ENCODE measurements around the gene MYO1C.
"Not testable (repeated sequence)": the region's sequence is repeated elsewhere in the genome, so short reads cannot be mapped to it uniquely, and the experiment has no call there.

Gene MYO1C, protein sequence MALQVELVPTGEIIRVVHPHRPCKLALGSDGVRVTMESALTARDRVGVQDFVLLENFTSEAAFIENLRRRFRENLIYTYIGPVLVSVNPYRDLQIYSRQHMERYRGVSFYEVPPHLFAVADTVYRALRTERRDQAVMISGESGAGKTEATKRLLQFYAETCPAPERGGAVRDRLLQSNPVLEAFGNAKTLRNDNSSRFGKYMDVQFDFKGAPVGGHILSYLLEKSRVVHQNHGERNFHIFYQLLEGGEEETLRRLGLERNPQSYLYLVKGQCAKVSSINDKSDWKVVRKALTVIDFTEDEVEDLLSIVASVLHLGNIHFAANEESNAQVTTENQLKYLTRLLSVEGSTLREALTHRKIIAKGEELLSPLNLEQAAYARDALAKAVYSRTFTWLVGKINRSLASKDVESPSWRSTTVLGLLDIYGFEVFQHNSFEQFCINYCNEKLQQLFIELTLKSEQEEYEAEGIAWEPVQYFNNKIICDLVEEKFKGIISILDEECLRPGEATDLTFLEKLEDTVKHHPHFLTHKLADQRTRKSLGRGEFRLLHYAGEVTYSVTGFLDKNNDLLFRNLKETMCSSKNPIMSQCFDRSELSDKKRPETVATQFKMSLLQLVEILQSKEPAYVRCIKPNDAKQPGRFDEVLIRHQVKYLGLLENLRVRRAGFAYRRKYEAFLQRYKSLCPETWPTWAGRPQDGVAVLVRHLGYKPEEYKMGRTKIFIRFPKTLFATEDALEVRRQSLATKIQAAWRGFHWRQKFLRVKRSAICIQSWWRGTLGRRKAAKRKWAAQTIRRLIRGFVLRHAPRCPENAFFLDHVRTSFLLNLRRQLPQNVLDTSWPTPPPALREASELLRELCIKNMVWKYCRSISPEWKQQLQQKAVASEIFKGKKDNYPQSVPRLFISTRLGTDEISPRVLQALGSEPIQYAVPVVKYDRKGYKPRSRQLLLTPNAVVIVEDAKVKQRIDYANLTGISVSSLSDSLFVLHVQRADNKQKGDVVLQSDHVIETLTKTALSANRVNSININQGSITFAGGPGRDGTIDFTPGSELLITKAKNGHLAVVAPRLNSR

DNA sequence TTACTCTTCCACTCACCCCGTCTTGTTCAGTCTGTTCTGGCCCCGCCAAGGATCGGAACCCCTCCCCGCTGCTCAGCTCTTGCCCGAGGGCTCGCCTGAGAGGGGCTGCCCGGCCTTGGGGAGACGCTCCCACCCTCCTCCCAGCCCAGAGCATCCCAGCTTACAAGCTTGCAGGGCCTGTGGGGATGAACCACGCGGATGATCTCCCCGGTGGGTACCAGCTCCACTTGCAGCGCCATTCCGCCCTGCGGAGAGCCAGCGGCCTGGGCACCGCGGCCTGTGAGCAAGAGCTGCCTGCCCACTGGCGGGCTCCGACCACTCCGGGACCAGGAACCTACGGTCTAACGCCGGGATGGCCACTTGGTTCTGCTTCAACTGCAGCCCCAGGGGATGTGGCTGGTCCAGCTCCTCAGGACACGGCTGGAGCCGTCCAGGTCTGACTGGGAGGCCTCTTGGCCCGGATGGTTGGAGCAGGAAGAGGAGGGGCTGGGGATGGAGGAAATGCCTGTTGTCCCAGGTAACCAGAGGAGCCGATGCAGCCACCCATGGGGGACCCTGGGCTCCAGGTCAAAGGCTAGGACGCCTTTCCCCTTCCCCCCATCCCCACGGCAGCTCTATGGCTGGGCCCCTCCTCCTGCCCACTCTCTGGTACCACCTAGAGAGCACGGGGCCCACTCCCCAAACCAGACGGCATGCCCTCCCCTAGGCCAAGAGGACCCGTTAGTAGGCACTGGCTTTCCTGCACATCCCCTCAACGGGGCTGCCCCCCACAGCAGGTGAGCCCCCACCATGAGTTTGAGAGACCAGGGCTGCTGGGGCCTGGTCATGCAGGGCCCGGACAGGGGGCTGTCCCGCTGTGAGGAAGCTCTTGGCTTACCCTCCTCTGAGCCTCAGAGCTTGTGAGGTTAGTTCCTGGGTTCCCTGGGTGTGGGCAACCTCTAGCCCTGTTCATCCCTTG lies at the start of gene MYO1C:
Gene MYO1C, minus strand, starts transcription at position 438 of the 958 bp plus-strand sequence. Its CDS starts 199 bp downstream, at position 239.
- DNase-seq (ENCODE audit: low read depth in 2 of 2): no peak

DNA sequence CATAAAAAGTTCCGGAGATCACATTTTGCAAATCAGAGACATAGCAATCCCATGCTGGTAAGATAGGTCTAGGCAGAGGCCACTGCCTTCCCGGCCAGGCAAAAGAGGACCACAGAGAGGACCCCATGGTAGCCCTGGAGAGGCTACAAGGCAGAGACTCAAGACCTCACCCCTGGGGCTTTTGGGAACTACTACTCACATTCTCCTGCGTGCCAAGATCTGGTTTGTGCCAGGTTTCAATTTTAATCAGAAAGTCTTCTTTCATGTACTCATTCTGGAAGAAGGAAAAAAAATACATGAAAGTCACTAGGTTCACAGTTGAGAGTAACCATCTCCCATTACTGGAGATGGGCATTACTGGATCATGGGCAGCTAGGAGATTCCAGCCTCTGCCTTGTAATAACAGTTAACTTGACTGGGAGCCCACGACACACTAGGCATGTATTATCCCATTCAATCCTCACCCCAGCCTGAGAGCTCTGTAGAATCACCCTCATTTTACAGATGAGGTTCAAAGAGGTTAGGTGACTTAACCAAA lies 49.0 kb upstream of the MYO1C start:
- DNase-seq (ENCODE audit: low read depth in 2 of 2): no peak

DNA sequence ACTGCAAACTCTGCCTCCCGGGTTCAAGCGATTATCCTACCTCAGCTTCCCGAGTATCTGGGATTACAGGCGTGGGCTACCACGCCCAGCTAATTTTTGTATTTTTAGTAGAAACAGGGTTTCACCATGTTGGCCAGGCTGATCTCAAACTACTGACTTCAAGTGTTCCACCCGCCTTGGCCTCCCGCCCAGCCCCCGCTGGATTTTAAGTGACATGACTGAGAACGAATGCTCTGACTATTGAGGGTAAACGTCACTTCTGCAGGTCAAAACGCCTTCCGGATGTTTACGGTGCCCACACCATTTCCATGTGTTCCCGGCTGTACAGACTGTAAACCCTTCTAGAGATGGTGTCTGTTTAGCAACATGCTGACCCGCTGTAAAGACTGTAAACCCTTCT lies 47.3 kb upstream of the MYO1C start:
- no peak for DNase-seq (ENCODE audit: low read depth in 2 of 2)

DNA sequence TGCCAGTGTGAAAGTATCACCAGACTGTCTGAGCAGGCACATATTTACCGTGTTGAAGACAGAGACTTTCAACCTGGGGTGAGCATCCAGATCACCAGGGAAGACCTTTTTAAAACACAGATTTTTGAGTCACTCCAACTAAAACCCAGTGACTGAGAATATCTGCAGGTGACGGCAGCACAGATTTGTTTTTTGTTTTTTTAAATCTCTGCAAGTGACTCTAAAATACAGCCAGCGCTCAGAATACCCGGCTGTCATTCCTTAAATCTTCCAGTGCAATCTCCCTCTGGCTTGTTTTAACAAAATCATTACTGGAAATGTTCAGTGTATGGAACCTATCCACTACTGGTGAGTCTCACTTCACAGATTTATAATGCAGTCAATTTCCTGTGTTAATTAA lies 43.3 kb upstream of the MYO1C start:
- DNase-seq (ENCODE audit: low read depth in 2 of 2): no peak

DNA sequence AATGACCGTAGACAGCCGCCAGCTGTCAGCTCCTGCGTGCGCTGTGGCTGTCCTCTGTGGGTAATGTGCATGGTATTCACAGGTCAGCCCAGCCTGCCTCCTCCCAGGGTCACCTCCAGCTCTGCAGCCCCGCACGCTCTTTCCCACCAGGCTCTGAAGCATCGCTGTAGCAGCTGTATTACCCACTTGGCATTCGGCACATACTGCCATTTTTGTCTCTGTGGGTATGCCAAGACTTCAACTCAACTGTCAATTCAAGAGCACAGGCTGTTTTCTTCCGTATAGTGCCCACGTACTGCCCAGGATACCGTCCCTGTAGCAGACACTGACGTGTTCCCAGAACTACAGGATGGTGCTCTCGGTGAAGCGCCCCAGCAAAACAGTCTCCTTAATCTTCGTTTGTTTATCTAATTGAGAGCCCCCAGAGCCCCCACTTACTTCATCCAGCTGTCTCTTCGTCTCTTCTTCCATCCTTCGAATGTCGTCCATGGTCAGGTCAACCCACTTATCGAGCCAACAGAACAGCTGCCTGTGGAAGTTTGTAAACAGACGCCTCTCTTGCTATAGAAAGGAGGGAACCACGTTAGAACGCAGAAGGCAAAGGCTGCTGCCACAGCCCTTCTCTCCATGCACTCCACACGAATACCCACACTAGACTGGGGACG lies 41.3 kb upstream of the MYO1C start:
- no peak for DNase-seq (ENCODE audit: low read depth in 2 of 2)

DNA sequence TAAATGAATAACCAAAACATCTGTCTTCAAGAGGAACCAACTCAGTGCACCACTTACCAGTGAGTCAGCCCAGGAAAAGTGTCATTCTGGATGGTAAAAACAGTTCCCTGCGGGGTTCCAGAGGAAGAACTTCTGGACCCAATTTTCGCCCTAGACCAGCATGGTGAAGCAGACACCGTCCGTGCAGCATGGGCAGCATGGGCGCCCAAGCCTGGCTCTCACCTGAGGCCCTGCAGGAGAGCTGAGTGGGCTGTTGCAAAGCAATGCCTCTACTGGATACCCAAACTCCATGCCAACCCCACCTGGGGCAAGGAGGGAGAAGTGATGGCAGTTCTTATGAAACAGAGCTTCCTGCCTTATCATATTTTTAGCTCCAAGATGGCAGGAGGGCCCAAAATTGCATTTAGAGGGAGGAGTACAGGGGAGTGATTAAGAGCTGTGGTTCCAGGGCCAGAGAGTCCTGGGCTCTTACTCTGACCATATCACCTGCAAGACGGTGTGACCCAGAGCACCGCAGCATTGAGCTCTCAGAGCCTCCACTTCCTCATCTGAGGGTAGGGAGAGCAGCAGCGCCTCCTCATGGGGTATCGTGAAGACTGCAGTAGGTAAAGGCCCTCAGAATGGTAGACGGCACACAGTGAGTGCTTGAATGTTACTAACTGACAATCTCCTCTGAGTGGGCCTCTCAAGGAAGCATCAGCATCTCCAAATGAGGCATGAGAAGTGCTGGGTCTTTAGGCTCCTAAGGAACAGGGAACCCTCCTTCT lies 40.5 kb upstream of the MYO1C start:
- no peak for DNase-seq (ENCODE audit: low read depth in 2 of 2)

DNA sequence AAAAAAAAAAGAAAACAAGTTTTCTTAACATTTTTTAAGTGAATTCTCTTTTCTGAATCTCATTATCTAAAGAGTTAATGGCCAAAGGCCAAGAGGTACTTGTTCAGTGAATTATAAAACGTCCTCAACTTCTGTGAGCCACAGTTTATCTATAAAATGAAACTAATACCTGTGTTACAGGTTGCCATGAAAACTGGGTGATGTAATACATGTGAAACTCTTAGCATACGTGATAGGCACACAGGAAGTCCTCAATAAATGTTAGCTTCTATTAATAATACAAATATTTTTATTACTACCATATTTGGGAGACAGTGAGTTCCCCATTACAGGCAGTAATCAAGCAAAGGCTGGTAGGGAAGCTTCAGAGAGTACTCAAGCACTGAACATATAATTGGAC lies 37.4 kb upstream of the MYO1C start:
- no peak for DNase-seq (ENCODE audit: low read depth in 2 of 2)

DNA sequence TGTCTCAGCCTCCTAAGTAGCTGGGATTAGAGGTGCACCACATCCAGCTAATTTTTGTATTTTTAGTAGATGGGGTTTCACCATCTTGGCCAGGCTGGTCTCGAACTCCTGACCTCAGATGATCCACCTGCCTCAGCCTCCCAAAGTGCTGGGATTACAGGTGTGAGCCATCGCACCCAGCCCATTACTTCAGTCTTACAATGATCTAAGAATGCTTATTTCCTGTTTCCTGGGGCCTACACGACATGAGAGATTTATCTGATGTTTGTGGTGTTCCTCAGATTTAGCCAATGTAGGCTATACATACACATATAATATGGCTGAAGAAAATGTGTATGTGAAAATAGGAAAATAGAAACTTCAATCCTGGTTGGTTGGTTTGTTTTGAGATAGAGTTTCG lies 34.4 kb upstream of the MYO1C start:
- DNase-seq (ENCODE audit: low read depth in 2 of 2): not testable (repeated sequence)

DNA sequence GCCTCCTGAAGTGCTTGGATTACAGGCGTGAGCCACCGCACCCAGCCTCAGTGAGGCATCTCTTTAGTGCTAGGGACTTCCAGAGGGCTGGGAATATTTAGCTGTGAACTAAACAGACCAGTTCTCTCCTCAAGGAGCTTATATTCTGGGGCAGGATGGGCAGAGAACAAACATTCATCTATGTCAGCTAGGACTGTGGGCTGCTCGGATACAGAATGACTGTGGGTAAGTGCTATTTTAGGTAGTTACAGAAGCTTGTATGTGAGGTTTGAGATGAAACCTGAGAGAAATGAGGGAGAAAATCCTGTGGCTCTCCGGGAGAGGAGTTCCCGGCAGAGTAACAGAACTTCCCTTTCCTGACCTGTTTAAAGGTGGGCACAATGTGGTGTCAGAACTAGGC lies 30.1 kb upstream of the MYO1C start:
- DNase-seq (ENCODE audit: low read depth in 2 of 2): no peak

DNA sequence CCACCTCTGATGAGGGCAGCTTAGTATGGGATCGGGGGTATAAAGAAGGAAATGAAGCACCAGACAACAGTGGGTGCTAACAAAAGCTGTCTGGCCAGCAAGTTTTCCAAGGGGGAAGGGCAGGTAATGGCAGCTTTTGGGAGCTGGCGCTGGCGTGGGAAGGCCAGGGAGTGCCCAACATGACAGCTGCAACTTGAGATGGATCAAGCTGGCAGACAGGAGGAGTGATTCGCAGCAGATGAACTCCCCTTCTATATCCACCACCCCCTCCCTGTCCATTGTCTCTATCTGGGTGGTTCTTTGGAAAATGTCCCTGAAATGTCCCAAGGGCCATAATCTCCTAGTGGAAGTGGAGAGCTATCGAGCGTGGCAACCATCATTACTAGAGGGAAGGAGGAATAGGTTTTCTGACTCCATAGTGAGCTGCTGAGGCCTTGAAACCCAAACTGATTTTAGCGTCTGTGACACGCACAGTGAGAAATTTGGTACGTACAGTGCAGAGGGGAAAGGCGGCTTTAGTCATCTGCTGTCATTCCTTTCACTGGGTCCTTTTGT lies 28.7 kb upstream of the MYO1C start:
- DNase-seq (ENCODE audit: low read depth in 2 of 2): no peak

DNA sequence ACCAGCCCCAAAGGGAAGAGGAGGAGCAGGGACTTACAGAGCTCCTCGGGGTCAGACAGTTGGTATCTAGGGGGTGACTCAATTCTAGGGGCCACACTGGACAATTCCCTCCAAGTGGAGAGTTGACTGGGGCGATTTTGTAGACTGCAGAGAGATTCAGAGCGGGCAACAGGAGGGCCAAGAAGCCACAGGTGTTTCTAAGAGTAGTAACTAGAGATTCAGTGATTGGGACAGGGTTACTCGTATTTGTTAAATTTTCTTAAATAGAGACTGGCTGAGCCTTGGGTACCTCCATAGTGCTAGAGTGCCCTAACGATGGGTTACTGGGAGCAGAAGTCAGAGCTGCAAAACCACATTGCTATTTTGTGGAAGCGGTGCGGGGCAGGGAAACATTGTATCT lies 27.2 kb upstream of the MYO1C start:
- no peak for DNase-seq (ENCODE audit: low read depth in 2 of 2)

DNA sequence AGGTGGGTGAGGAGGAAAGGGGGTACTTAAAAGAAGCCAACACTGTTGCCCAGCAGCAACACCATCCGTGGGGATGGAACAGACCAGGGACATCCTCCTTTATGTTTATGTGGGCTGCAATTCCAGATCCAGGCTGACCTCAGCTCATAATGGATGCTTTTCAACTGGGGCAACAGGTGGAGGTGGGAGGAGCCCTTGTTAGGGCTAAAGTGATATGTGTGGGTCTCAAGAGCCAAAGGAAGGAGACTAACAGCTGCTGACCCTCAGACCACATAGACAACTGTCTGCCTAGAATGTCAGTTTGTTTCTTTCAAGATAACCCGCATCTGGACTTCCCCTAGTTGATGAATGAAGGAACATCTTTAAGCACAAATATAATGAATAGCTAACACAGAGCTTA lies 25.9 kb upstream of the MYO1C start:
- DNase-seq (ENCODE audit: low read depth in 2 of 2): no peak

DNA sequence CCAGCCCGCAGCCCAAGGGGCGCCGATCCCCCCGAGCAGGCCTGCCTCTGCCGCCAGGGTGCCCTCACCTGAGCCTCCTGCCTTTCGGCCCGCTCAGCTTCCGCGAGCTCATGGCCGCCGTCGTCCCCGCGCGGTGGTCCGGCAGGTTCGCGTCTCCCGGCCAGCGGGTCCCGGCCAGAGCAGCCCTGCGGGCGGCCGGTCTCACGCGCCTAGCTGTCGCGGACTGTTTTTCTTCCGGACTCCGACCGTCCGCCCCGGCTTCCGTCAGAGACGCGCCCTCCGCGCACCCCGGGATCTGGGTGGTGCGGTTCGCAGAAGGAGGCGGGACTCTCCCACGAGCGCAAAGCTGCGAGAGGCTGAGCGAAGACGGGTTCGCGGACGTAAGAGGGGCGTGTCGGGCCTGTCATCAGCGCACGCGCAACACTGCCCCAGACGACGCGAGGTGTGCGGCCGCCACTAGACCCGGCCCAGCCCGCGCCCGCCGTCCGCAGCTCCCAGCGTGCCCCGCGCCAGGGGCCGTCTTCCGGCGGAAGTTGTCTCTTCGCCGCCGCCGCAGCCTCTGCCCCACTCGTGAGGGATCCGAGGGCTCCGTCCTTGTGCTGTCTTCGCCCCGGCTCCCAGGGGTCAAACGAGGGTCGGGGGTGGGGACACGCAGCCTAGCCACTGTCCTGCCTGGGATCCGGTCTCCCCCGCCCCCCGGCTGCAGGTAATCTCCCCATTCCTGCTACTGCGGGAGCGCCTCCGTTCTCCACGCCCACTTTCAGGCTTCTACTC lies 24.1 kb upstream of the MYO1C start, which contains the start of gene INPP5K:
Gene INPP5K, minus strand, starts transcription at position 225 of the 774 bp plus-strand sequence. Its CDS starts 113 bp downstream, at position 112.
- peak; percentile 92 to 93 for DNase-seq (ENCODE audit: low read depth in 2 of 2)

DNA sequence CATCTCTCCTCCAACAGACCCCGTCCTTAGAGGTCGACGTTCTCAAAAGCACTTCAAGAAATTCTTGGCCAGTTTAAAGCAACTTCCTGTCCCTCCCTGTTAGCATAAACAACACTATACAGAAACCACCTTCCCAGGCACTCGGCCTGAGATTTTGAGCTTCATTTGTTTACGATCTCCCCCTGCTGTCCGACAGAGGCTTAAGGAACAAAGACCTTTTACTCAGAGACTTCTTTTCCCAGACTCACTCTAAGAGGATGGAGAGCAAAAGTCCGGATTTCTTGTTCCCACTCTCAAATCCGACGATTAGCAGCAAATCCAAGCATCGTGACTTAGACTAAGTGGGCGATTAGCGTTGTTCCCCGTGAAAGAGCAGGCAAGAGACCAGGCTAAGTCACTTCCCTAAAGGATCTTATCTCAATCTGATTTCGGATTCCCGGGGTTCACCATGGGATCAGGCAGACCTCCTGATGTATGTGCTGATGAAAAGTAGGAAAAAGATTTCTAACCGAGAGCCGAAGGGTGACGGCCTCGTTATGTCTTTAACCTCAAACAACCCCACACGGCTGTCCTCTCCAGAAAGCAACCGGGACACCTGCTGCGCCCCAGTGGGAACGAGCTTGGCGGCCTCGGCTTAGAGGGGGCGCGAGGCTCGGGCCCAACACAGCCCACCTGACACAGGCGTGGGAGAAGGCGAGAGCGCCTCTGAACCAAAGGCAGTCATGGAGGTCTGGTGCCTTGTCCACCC lies 23.3 kb upstream of the MYO1C start:
- DNase-seq (ENCODE audit: low read depth in 2 of 2): peak; percentile 37 to 44

DNA sequence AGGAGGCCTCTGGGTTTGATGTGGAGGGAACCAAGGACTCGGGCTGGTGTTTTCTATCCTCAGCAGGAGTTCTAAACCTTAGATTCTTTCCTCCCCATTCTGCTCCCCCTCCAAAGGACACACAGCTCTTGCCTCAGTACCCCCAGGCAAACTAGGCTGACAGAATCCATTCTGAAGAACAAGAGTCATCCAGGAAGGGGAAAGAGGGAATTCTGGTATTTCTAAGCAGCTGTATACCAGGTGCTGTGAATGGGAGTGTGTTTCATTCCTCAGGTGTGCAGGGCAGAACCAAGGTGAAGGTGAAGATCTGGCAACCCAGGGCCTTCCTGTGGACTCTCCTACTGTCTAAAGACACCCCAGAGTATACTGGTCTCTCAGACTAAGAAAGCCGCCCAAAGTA lies 19.9 kb upstream of the MYO1C start:
- no peak for DNase-seq (ENCODE audit: low read depth in 2 of 2)

DNA sequence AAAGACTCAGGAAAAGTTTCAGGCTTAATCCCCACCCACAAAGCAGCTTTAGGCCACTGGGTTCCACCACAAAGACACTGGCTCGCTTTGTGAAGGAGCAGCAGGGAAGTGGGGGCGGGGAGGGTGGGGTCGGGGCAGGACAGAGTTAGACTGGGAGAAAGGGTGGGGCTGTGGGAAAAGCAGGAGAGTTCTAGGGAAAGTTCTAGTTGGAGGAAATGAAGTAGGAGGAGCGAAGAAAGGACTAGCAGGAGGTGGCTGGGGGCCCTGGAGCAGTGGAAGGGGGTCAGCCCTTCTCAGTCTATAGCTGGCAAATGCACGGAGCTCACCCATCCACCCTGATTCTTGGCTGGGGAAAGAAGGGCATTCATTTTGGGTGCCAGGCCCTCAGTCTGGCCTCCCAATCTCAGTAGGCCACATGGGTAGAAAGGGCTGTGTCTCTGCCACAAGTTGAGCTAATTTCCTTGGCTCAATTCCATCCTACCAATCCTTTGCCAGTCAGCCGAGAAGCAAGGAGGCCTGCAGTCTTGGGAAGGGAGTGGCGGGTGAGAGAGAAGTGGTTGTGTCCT lies 19.4 kb upstream of the MYO1C start:
- DNase-seq (ENCODE audit: low read depth in 2 of 2): no peak

DNA sequence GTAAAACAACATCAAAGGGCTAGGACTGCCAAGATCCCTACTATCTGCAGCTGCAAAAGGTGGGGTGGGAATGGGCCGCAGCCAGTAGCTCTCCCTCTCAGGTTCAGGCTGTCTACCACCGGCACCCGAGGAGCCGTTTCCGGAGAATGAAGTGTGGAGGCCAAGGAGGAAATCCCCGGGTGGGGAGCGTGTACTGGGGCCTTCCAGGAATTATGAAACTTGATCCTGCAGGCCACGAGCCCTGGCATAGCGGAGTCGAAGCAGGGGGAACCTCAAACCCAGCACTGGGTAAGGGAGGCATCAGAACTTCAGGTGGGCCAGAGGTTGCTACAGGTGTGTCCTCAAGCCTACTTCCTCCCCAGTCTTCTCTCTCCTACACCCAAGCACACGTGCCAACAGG lies 18.8 kb upstream of the MYO1C start:
- no peak for DNase-seq (ENCODE audit: low read depth in 2 of 2)

All from fibroblast of skin of left biceps (primary cell).